Measurements from ENCODE around the gene LDLRAD2.

- TF ChIP-seq TAF1 (IDR thresholded peaks at IDR 0.05; ENCODE audit: low read depth, low read length) (no peak), POLR2A (IDR thresholded peaks at IDR 0.05; ENCODE audit: low read depth, low read length) (no peak)
These were observed 57.6 kb downstream of the LDLRAD2 start for GRCh38 chr1:21869620-21870121.

Data from GM12891 (cell line).